Stimulated activated CD8-positive, alpha-beta memory T cell treated with anti-CD3 and anti-CD28 coated beads, Interleukin-4, amount 100 ng/mL, for 1 hour (primary cell): ENCODE results near the gene NR1H2.

Source experiments
- DNase-seq, 2 donors: peaks; one replicate each; pipeline ENCODE4 v3.0.0-alpha.2; 2020; ENCODE audit warnings: low read depth in 2 of 2, low spot score in 1 of 2

Gene NR1H2

GRCh38 chr19:50401605-50402450, 25.6 kb downstream of the NR1H2 start:
- no peak for DNase-seq

GRCh38 chr19:50402544-50403301, 26.5 kb downstream of the NR1H2 start:
- no peak for DNase-seq

GRCh38 chr19:50406156-50406820, 30.0 kb downstream of the NR1H2 start:
- no peak for DNase-seq

- DNase-seq: no peak
Observed at GRCh38 chr19:50406829-50407228, 30.6 kb downstream of the NR1H2 start.

- DNase-seq: no peak
Observed at GRCh38 chr19:50409347-50409746, 33.1 kb downstream of the NR1H2 start.

GRCh38 chr19:50410109-50410508, 33.9 kb downstream of the NR1H2 start:
- no peak for DNase-seq

- DNase-seq: no peak
Observed at GRCh38 chr19:50412419-50412818, 36.2 kb downstream of the NR1H2 start.

- no peak for DNase-seq
Observed at GRCh38 chr19:50413096-50413495, 36.8 kb downstream of the NR1H2 start.

- no peak for DNase-seq
Observed at GRCh38 chr19:50413531-50413930, 37.3 kb downstream of the NR1H2 start.

- peak; percentile 50 to 59 for DNase-seq
Observed at GRCh38 chr19:50414864-50415660, 38.8 kb downstream of the NR1H2 start.

GRCh38 chr19:50415661-50416033, 39.4 kb downstream of the NR1H2 start:
- DNase-seq: no peak

- no peak for DNase-seq
Observed at GRCh38 chr19:50416034-50416977, 40.0 kb downstream of the NR1H2 start.

- no peak for DNase-seq
Observed at GRCh38 chr19:50417111-50418081, 41.1 kb downstream of the NR1H2 start.

GRCh38 chr19:50418176-50419021, 42.1 kb downstream of the NR1H2 start, which contains the start of gene SPIB:
Gene SPIB, plus strand, starts transcription at chr19:50418938. Its CDS starts 25 bp downstream, at chr19:50418963.
- DNase-seq: no peak

- DNase-seq: no peak
Observed at GRCh38 chr19:50419022-50419579, 42.8 kb downstream of the NR1H2 start.

- DNase-seq: no peak
Observed at GRCh38 chr19:50419580-50420035, 43.4 kb downstream of the NR1H2 start.

GRCh38 chr19:50420127-50420526, 43.9 kb downstream of the NR1H2 start:
- DNase-seq: no peak
